CD14-positive monocyte (primary cell): Measurements from ENCODE around the gene SKIL. TPM values are rescaled to one million over a fixed set of nuclear protein-coding genes. Genes with fewer than 3 reads are reported as not detected.

ENCODE experiments used
- DNase-seq, 3 donors: peaks; one replicate each; pipeline ENCODE4 v3.0.0-alpha.2; 2011 to 2022
- H2AFZ ChIP-seq: 2 replicates; pipeline ENCODE4 v1.6.0; 2012; ENCODE audit warnings: mild to moderate bottlenecking, low read depth, low read length, inconsistent platforms; ENCODE audit not compliant: insufficient read depth, poor library complexity, severe bottlenecking
- H3K27ac ChIP-seq, 2 donors: 1 replicate in 1 of 2; 2 replicates in 1 of 2; pipeline ENCODE4 v1.5.1; 2012 to 2013; ENCODE audit warnings: low read length in 2 of 2, control low read depth in 1 of 2, inconsistent platforms in 1 of 2, low read depth in 1 of 2, mild to moderate bottlenecking in 1 of 2
- H3K27me3 ChIP-seq, 2 donors: one replicate each; pipeline versions ENCODE4 v1.6.0 to v1.6.1; 2011 to 2013; ENCODE audit warnings: low read length in 2 of 2; ENCODE audit not compliant: control insufficient read depth in 2 of 2, insufficient read depth in 2 of 2
- H3K36me3 ChIP-seq, 2 donors: replicated peaks in 1 of 2; 1 replicate in 1 of 2; 2 replicates in 1 of 2; pipeline versions ENCODE4 v1.5.1 to v1.6.1; 2012 to 2013; ENCODE audit warnings: low read length in 2 of 2, control low read depth in 1 of 2, inconsistent platforms in 1 of 2, mild to moderate bottlenecking in 1 of 2; ENCODE audit not compliant: insufficient read depth in 2 of 2, control insufficient read depth in 1 of 2
- H3K4me1 ChIP-seq, 2 donors: 1 replicate in 1 of 2; 2 replicates in 1 of 2; pipeline versions ENCODE4 v1.5.1 to v1.6.1; 2012 to 2013; ENCODE audit warnings: low read length in 2 of 2, control low read depth in 1 of 2, inconsistent platforms in 1 of 2, mild to moderate bottlenecking in 1 of 2, moderate library complexity in 1 of 2; ENCODE audit not compliant: insufficient read depth in 2 of 2, control insufficient read depth in 1 of 2
- H3K4me2 ChIP-seq: replicated peaks from 2 replicates; pipeline ENCODE3; 2012; ENCODE audit warnings: low read length, moderate library complexity, mild to moderate bottlenecking; ENCODE audit not compliant: poor library complexity, severe bottlenecking; ENCODE audit errors: extremely low read depth
- H3K4me3 ChIP-seq, 3 experiments: fragments of 200-600 bp in 1 of 3; sonication (generic) in 1 of 3; replicated peaks in 1 of 3; 1 replicate in 2 of 3; 2 replicates in 1 of 3; pipeline ENCODE4 v1.5.1; 2011 to 2013; ENCODE audit warnings: low read length in 3 of 3, mild to moderate bottlenecking in 3 of 3, control low read depth in 2 of 3, low read depth in 2 of 3, inconsistent platforms in 1 of 3, moderate library complexity in 1 of 3
- H3K79me2 ChIP-seq: 2 replicates; pipeline ENCODE4 v1.6.0; 2012; ENCODE audit warnings: mild to moderate bottlenecking, control low read depth, inconsistent platforms, low read length, moderate library complexity; ENCODE audit not compliant: insufficient read depth
- H3K9ac ChIP-seq: 2 replicates; pipeline ENCODE4 v1.6.0; 2017; ENCODE audit warnings: low read length, mild to moderate bottlenecking; ENCODE audit not compliant: insufficient read depth, poor library complexity, severe bottlenecking
- H3K9me3 ChIP-seq, 2 donors: replicated peaks in 1 of 2; 1 replicate in 1 of 2; 2 replicates in 1 of 2; pipeline versions ENCODE4 v1.5.1 to v1.6.1; 2012 to 2013; ENCODE audit warnings: low read length in 2 of 2, control low read depth in 1 of 2; ENCODE audit not compliant: control insufficient read depth in 1 of 2, insufficient read depth in 1 of 2
- H4K20me1 ChIP-seq: 2 replicates; pipeline ENCODE4 v1.6.0; 2012; ENCODE audit warnings: mild to moderate bottlenecking, low read length, control low read depth, moderate library complexity; ENCODE audit not compliant: insufficient read depth
- H3K27ac Mint-ChIP-seq, 7 donors: one replicate each; pipeline ENCODE4 v1.8.0; 2020; ENCODE audit warnings: mild to moderate bottlenecking in 7 of 7, mixed read lengths in 7 of 7, moderate library complexity in 6 of 7, inconsistent platforms in 2 of 7
- H3K27me3 Mint-ChIP-seq, 3 donors: one replicate each; pipeline ENCODE4 v1.8.0; 2021 to 2022; ENCODE audit warnings: low read depth in 3 of 3, mild to moderate bottlenecking in 3 of 3, mixed read lengths in 3 of 3, moderate library complexity in 3 of 3, inconsistent platforms in 1 of 3
- H3K36me3 Mint-ChIP-seq, 2 donors: one replicate each; pipeline ENCODE4 v1.8.0; 2020; ENCODE audit warnings: mixed read lengths in 2 of 2, inconsistent platforms in 1 of 2, mild to moderate bottlenecking in 1 of 2
- H3K4me1 Mint-ChIP-seq: one replicate; pipeline ENCODE4 v1.8.0; 2020; ENCODE audit warnings: mild to moderate bottlenecking, mixed read lengths
- H3K4me3 Mint-ChIP-seq, 2 donors: one replicate each; pipeline ENCODE4 v1.8.0; 2020; ENCODE audit warnings: mild to moderate bottlenecking in 2 of 2, mixed read lengths in 2 of 2, moderate library complexity in 1 of 2
- H3K9me3 Mint-ChIP-seq, 7 donors: one replicate each; pipeline ENCODE4 v1.8.0; 2020 to 2022; ENCODE audit warnings: mixed read lengths in 7 of 7, mild to moderate bottlenecking in 6 of 7, moderate library complexity in 6 of 7, inconsistent platforms in 2 of 7
- WGBS: methylation state at CpG from one replicate; pipeline ENCODE4 v1.1.5; 2013; ENCODE audit warnings: missing lambda C conversion rate; ENCODE audit not compliant: insufficient coverage; 5-methylcytosine and 5-hydroxymethylcytosine counted together
- intact Hi-C, 2 donors: fragments of 100-400 bp; cut with micrococcal nuclease; formaldehyde crosslinking; loops; one replicate each; pipeline versions ENCODE4 v1.15.0 to v1.15.1; 2023
- polyA plus RNA-seq, 3 donors: library from polyadenylated mRNA; depleted of rRNA in 1 of 3; unstranded in 2 of 3; stranded (reverse) in 1 of 3; fragments of 300-500 nt in 2 of 3; fragments of >200 nt in 1 of 3; fragmentation: Illumina TruSeq in 2 of 3; gene quantifications; 1 replicate in 2 of 3; 2 replicates in 1 of 3; pipeline ENCODE4 v1.2.3, GENCODE V29; 2012 to 2021
- TF ChIP-seq, protein P1 (sequence below): fragments of 200-600 bp; IDR thresholded peaks from one replicate; pipeline ENCODE4 v1.8.0; 2022; ENCODE audit warnings: antibody characterized with exemption, mild to moderate bottlenecking

The SKIL gene
- polyA plus RNA-seq, 3 donors = 7.5 to 13.4 (median 9.2) TPM

DNA sequence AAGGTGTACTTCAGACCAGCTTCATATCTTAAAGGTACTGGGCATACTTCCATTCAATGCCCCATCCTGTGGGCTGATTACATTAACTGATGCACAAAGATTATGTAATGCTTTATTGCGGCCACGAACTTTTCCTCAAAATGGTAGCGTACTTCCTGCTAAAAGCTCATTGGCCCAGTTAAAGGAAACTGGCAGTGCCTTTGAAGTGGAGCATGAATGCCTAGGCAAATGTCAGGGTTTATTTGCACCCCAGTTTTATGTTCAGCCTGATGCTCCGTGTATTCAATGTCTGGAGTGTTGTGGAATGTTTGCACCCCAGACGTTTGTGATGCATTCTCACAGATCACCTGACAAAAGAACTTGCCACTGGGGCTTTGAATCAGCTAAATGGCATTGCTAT lies 3.4 kb downstream of the SKIL start:
- peaks cover 3 to 11% (median 4%) of the 10 kb centered on the region in 3 donors for H3K27me3 Mint-ChIP-seq
- H3K4me2 ChIP-seq = peak overlapping the region; percentile 39
- TF ChIP-seq, protein P1, sequence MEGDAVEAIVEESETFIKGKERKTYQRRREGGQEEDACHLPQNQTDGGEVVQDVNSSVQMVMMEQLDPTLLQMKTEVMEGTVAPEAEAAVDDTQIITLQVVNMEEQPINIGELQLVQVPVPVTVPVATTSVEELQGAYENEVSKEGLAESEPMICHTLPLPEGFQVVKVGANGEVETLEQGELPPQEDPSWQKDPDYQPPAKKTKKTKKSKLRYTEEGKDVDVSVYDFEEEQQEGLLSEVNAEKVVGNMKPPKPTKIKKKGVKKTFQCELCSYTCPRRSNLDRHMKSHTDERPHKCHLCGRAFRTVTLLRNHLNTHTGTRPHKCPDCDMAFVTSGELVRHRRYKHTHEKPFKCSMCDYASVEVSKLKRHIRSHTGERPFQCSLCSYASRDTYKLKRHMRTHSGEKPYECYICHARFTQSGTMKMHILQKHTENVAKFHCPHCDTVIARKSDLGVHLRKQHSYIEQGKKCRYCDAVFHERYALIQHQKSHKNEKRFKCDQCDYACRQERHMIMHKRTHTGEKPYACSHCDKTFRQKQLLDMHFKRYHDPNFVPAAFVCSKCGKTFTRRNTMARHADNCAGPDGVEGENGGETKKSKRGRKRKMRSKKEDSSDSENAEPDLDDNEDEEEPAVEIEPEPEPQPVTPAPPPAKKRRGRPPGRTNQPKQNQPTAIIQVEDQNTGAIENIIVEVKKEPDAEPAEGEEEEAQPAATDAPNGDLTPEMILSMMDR = no peak
- peak overlapping the region in 1 of 3 experiments; percentile 44 for H3K4me3 ChIP-seq
- no peak overlapping the region for H3K27ac ChIP-seq
- peaks cover 23 to 32% of the 10 kb centered on the region in 2 donors for H3K4me1 ChIP-seq
- H3K4me1 Mint-ChIP-seq = peaks cover 40% of the 10 kb centered on the region
- peaks cover 0 to 5% (median 3%) of the 10 kb centered on the region in 7 donors for H3K9me3 Mint-ChIP-seq
- H3K36me3 ChIP-seq = peaks cover 0 to 5% of the 10 kb centered on the region in 2 donors
- H2AFZ ChIP-seq = no peak overlapping the region
- H3K9me3 ChIP-seq = no peaks in the 10 kb centered on the region
- intact Hi-C loops = loop anchor here in 1 of 2 donors (10.0 kb wide), 1 partner anchor 176 kb away; the partner anchor contains the start of gene PHC3
- peak in 2 of 3 donors; percentile 20 to 47 for DNase-seq
- peak overlapping the region in 1 of 2 donors; percentile 26 for H3K4me3 Mint-ChIP-seq
- no peaks in the 10 kb centered on the region for H3K79me2 ChIP-seq
- peaks cover 34 to 36% of the 10 kb centered on the region in 2 donors for H3K36me3 Mint-ChIP-seq
- 30% methylated on average over 4 of the region's 5 CpGs for WGBS
- no peak overlapping the region for H3K27ac Mint-ChIP-seq
- no peak overlapping the region for H3K9ac ChIP-seq
- H3K27me3 ChIP-seq = no peaks in the 10 kb centered on the region
- H4K20me1 ChIP-seq = peaks cover 72% of the 10 kb centered on the region

DNA sequence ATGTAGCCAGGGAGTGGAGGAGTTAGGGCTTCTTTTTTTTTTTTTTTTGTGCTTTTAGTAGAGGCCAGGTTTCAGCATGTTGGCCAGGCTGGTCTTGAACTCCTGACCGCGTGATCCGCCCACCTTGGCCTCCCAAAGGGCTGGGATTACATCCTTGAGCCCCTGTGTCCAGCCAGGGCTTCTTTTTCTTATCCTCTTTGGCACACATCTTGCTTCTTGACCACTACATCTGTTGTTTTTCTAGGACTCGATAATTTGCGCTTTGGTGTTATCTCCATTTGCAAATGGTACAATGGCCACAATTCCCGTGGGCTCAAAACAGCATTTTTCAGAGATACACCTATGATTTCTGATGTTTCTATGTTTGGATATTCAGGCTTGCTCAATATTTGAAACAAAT lies 4.2 kb downstream of the SKIL start:
- intact Hi-C loops = loop anchor here in 1 of 2 donors (10.0 kb wide), 1 partner anchor 177 kb away; the partner anchor contains the start of gene PHC3
- H3K79me2 ChIP-seq = no peaks in the 10 kb centered on the region
- peaks cover 34% of the 10 kb centered on the region for H3K4me1 Mint-ChIP-seq

More for the DNA sequence above, 4.2 kb downstream of the SKIL start:
- H3K9me3 ChIP-seq = no peaks in the 10 kb centered on the region
- H2AFZ ChIP-seq = no peak overlapping the region
- peaks cover 76% of the 10 kb centered on the region for H4K20me1 ChIP-seq
- peaks cover 3 to 11% (median 4%) of the 10 kb centered on the region in 3 donors for H3K27me3 Mint-ChIP-seq
- H3K27ac ChIP-seq = no peak overlapping the region
- H3K4me3 Mint-ChIP-seq = no peak overlapping the region
- no peaks in the 10 kb centered on the region for H3K27me3 ChIP-seq
- H3K36me3 ChIP-seq = peaks cover 0 to 5% of the 10 kb centered on the region in 2 donors
- TF ChIP-seq, protein P1 = no peak
- no peak overlapping the region for H3K9ac ChIP-seq
- no peak overlapping the region for H3K4me2 ChIP-seq
- peaks cover 0 to 5% (median 3%) of the 10 kb centered on the region in 7 donors for H3K9me3 Mint-ChIP-seq
- peaks cover 34 to 39% of the 10 kb centered on the region in 2 donors for H3K36me3 Mint-ChIP-seq
- H3K4me1 ChIP-seq = peaks cover 18 to 29% of the 10 kb centered on the region in 2 donors
- WGBS = 95% methylated on average over 4 of the region's 6 CpGs
- H3K4me3 ChIP-seq = no peak overlapping the region
- no peak for DNase-seq
- no peak overlapping the region for H3K27ac Mint-ChIP-seq
